ENCODE data around the gene SREBF1.

SREBF1 gene

GRCh38 chr17:17817552-17817947 lies 19.2 kb downstream of the SREBF1 start:
- no peak for DNase-seq
- intact Hi-C loops (cut with DNase I), result loop anchor here (10.0 kb wide), 1 partner anchor 217 kb away; the partner anchor contains the start of genes ATPAF2 and GID4

GRCh38 chr17:17816831-17817551 lies 19.8 kb downstream of the SREBF1 start:
- DNase-seq, result peak in 1 of 42 donors; percentile 38
- intact Hi-C loops (cut with DNase I), result loop anchor here (10.0 kb wide), 1 partner anchor 218 kb away; the partner anchor contains the start of genes ATPAF2 and GID4

- intact Hi-C loops (cut with DNase I), result loop anchor here (10.0 kb wide), 1 partner anchor 218 kb away; the partner anchor contains the start of genes ATPAF2 and GID4
- peak in 36 of 42 donors; percentile 44 to 92 (median 74) for DNase-seq
These were observed 20.5 kb downstream of the SREBF1 start for GRCh38 chr17:17816240-17816814.

GRCh38 chr17:17815436-17816200 lies 21.2 kb downstream of the SREBF1 start:
- peak in 4 of 42 donors; percentile 27 to 59 (median 54) for DNase-seq
- intact Hi-C loops (cut with DNase I), result loop anchor here (10.0 kb wide), 1 partner anchor 219 kb away; the partner anchor contains the start of genes ATPAF2 and GID4

- intact Hi-C loops (cut with DNase I), result loop anchor here (10.0 kb wide), 1 partner anchor 220 kb away; the partner anchor contains the start of genes ATPAF2 and GID4
- peak in 1 of 42 donors; percentile 77 for DNase-seq
These were observed 21.8 kb downstream of the SREBF1 start for GRCh38 chr17:17815062-17815406.

- intact Hi-C loops (cut with DNase I), result loop anchor here (5.0 to 10.0 kb wide), 2 partner anchors 103 to 220 kb away; partner anchors contain the start of genes ATPAF2 and GID4
These were observed 22.4 kb downstream of the SREBF1 start for GRCh38 chr17:17814162-17815061.

GRCh38 chr17:17813725-17814095 lies 23.1 kb downstream of the SREBF1 start:
- intact Hi-C loops (cut with DNase I), result loop anchor here (2.0 to 10.0 kb wide), 4 partner anchors 47 to 221 kb away; partner anchors contain the start of genes ATPAF2, GID4 and RAI1
- no peak for DNase-seq

More at GRCh38 chr17:17814162-17815061, 22.4 kb downstream of the SREBF1 start:
- no peak for DNase-seq

GRCh38 chr17:17813055-17813724 lies 23.6 kb downstream of the SREBF1 start:
- intact Hi-C loops (cut with DNase I), result loop anchor here (2.0 to 10.0 kb wide), 4 partner anchors 48 to 222 kb away; partner anchors contain the start of genes ATPAF2, GID4 and RAI1
- DNase-seq, result no peak

GRCh38 chr17:17812211-17813054 lies 24.4 kb downstream of the SREBF1 start:
- peak in 41 of 42 donors; percentile 54 to 93 (median 76) for DNase-seq
- intact Hi-C loops (cut with DNase I), result loop anchor here (2.0 to 10.0 kb wide), 4 partner anchors 48 to 222 kb away; partner anchors contain the start of genes ATPAF2, GID4 and RAI1

- no peak for DNase-seq
- intact Hi-C loops (cut with DNase I), result loop anchor here (2.0 to 10.0 kb wide), 4 partner anchors 49 to 223 kb away; partner anchors contain the start of genes ATPAF2, GID4 and RAI1
These were observed 25.2 kb downstream of the SREBF1 start for GRCh38 chr17:17811381-17812210.

GRCh38 chr17:17810895-17811248 lies 25.9 kb downstream of the SREBF1 start:
- no peak for DNase-seq
- intact Hi-C loops (cut with DNase I), result loop anchor here (5.0 to 10.0 kb wide), 2 partner anchors 106 to 224 kb away; partner anchors contain the start of genes ATPAF2 and GID4

- intact Hi-C loops (cut with DNase I), result loop anchor here (5.0 to 10.0 kb wide), 2 partner anchors 107 to 225 kb away; partner anchors contain the start of genes ATPAF2 and GID4
- DNase-seq, result peak in 13 of 42 donors; percentile 21 to 74 (median 51)
These were observed 26.5 kb downstream of the SREBF1 start for GRCh38 chr17:17810084-17810894.

GRCh38 chr17:17809531-17810083 lies 27.2 kb downstream of the SREBF1 start:
- DNase-seq, result no peak
- intact Hi-C loops (cut with DNase I), result loop anchor here (5.0 to 10.0 kb wide), 2 partner anchors 108 to 225 kb away; partner anchors contain the start of genes ATPAF2 and GID4

GRCh38 chr17:17808706-17809432 lies 27.9 kb downstream of the SREBF1 start:
- intact Hi-C loops (cut with DNase I), result no loop called here
- no peak for DNase-seq
